NCI-H128 (cell line): ENCODE results near the gene C4orf50.

Experiments
- DNase-seq: peaks from one replicate; lab custom pipeline; 2025; ENCODE audit not compliant: unreplicated experiment; lab: John Stamatoyannopoulos, UW

C4orf50 gene

DNA sequence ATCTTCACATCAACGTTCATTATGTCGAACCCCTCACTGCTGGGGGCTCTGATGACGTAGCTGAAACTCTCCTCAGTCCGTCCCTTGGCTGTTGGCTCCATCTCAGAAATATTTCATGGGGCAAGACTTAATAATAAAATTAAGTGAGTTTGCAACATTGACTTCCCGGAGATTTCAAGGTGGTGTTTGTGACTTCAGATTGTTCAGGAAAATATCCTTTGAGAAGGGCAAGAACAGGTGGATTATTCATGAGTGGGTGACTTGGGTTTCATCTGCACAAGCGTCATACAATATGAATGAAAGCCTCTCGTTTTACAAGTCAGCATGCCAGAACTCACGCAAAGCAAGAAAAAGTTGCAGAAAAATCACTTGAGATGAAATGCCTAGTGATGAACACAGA lies at the start of gene C4orf50:
Gene C4orf50 (minus strand): TSS at position 101 of the 400 bp plus-strand sequence.
- no peak for DNase-seq

DNA sequence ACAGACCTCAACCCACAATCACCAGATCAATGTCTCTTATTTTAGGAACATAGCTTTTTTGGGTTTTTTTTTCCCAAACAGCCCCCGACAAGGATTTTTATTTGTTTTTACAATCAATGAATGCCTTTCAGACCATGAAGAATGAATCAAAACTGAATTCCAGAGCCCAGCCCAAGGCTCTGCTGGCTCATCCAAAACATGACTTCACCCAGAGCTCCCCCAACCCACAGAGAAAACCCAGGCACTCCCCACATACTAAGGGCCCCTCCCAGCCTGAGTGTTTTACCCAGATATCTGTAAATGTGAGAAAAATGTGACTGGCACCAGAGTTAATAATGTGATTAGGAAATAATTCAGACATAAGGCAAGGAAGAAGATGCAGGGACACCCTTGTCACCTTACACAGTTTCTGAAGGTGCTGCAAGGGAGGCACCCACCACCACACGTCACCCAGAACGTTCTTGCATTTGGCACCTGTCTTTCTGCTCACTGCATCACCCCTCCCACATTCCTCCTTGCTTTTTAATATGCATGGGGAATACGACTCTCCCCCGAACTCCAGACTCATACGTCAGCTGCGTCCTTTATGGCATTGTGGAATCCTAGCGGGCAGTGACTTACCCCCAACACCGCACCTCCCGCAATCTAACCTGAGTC lies 47.8 kb upstream of the C4orf50 start:
- no peak for DNase-seq

DNA sequence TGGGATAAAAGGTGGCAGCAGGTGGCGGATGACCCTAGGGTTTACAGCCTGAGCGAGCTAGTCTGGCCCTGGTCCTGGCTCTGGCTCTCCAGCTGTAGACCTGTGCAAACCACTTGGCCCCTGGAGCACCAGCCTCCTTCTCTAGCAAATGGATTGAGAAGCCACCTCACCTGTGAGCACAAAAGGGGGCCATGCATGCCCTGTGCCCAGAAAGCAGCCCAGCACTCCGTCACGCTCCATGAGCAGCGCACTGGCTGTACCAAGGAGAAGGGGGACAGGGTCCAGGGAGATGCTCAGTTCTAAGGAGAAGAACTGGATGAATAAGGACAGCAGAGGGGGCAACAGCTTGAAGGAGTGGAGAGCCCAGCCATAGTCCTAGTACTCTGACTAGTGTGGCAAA lies 46.9 kb upstream of the C4orf50 start:
- no peak for DNase-seq

DNA sequence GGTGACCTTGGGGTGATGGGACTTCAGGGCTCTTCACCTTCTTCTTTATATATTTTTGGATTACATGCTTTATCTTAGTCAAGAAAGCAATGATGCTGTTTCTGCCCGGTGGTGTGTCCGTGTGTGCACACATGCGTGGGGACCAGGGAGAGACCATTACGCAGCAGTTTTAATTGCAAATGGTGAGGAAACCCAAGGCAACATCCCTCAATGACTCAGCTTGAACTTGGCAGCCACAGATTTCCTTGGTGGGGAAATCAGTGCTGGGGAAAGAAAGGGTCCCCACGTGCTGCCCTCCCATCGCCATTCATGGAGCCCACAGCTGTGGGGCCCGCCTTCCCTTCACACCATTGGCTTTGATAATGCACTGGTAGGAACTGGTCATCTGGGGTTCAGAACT lies 46.2 kb upstream of the C4orf50 start:
- DNase-seq = no peak

DNA sequence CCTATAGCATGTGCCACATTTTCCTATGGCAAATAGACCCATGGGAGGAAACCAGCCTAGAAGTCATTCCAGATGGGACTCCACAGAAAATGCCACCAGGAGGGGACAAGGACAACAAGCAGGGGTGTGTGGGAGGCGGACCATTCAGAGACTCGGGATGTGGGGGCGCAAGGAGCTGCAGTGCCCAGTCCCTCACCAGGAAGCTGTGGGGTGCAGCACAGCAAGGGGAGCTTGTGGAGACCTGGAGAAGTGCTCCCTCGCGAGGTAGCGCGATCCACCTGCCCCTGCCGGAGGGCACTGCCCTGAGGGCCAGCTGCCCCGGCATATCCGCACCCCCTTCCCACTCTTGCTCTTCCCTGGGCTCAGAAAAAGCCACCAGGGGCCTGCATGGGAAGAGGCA lies 45.5 kb upstream of the C4orf50 start:
- no peak for DNase-seq

DNA sequence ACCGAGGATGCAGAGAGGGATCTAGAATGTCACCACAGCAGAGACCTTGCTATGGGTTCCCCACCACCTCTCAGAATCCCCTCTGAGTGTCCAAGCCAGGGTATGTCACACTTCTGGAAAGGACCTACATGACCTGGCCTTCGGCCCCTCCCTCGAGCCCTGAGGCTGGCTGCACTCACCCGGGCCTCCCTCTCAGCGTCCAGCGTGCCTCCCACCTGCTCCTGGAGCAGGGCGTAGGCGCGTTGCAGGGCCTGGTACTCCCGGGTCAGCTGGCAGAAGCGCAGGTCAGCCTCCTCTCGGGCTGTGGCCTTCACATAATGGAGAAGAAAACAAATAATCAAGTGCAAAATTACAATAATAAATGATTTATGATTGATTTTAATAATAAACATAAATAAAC lies 43.9 kb upstream of the C4orf50 start:
- DNase-seq = no peak

DNA sequence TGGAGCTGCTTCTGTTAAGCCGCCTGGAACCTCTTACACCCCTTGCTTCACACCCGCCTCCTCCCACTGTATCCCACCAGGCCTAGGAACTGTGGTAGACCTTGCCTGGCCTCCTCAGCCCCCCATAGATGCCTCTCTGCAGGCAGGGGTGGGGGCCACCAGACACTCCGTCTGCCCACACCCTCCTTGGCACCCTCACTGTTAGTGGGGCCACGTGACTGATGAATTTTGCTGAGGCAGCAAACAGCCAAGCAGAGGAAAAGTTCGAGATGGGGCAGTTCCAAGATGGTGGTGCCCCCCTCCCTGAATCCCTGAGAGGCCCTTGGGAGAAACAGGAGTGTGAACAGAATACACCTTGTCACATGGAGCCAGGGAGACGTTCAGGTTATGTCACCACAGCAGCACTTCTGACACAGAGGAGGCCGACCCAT lies 41.2 kb upstream of the C4orf50 start:
- no peak for DNase-seq

DNA sequence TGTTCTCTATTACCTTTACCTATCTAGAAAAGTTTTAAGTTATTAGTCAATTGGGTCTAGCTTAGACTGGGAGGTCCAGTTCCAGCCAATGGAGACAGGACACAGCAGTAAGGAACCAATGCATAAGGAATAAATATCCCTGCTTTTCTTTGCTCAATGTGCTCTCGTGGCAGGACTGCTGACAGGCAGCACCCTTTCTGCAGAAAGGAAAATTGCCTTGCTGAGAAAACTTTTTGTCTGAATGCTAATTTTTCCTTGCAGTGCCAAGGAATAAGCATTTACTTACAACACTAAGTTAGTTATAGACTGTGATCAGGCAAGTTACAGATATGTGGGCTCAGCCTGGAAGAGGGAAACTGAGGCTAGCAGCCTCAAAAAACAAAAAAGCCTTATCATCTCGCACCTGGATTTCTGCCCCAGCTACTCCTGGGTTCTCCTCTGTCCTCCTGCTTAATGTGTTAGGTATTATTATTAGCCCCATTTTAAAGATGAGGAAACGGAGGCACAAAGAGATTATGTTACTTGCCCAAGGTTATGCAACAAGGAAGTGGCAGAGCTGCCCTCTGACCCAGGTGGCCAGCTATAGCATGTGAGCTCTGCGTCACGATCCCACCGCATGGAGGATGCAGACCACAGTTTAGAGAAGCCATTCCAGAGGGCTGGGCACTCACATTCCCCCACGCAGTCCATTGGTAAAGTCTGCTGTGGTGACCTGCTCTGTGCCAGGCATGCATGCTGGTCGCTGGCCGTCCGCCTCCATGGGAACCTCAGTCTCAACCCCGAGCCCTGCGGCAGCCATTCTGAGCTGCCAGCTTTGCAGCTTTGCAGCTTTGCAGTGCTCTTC lies 40.5 kb upstream of the C4orf50 start:
- no peak for DNase-seq

DNA sequence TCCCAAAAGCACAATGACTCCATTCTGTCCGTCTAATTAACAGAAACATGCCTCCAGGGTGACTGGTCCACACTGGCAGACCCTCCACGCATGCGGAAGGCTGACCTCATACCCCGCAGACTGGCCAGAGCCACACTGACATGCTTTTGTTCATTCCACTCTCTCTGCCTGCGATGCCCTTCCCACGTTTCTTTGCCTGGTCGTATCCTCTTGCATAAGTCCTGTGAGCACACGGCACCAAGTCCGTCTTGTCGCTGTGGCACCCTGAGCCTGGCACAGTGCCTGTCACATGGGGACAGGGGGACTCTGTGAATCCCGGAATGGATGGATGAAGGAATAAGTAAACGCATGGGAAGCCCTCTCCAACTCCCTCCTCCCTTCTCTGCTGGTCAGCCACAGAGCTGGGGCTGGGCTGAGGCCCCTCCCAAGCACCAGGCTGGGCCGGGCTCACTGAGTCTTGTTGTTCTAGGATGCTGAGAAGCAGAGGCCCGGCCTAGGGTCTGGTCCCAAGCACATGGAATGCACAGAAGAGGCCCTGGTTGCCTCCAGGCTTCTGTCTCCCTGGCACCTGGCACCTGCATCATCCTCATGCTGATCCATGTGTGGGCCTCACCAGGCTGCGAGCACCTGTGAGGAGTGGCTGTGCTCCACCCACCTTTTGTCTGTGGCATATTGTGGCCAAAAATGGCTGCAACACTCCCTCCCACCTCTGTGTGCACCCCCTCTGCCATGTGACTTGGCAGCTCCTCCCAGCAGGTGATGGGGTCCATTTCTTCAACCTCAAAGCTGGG lies 38.9 kb upstream of the C4orf50 start:
- no peak for DNase-seq

DNA sequence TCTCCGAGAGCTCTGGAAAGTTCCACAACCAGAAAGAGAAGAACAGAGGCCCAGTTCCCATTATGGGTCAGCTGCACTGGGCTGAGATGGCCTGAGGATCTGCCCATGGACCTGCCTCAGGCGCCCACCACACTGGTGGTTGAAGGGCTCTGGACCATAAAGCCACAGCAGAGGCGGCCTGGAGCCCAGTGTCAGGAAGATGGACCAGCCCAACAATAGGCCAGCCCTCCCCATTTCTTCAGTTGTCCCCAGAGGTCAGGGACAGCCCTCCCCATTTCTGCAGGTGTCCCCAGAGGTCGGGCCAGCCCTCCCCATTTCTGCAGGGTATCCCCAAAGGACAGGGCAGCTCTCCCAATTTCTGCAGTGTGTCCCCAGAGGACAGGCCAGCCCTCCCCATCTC lies 37.2 kb upstream of the C4orf50 start:
- no peak for DNase-seq

DNA sequence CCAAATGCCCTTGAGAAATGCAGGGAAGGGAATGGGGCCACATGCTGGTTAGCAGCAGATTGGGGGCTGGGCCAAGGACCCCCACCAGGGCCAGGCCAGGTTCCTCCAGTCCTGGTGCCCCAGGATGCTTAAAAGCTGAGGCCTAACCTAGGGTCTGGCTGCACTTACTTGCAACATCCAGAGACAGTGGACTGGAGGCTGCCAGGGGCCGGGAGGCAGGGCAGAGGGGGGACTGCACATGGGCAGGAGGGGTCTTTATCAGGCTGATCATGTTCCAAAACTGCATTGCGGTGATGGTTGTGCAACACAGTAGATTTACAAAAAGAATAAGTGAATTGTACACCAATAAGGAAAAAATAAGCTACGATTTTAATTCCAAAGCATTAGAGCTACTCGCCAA lies 36.8 kb upstream of the C4orf50 start:
- no peak for DNase-seq

DNA sequence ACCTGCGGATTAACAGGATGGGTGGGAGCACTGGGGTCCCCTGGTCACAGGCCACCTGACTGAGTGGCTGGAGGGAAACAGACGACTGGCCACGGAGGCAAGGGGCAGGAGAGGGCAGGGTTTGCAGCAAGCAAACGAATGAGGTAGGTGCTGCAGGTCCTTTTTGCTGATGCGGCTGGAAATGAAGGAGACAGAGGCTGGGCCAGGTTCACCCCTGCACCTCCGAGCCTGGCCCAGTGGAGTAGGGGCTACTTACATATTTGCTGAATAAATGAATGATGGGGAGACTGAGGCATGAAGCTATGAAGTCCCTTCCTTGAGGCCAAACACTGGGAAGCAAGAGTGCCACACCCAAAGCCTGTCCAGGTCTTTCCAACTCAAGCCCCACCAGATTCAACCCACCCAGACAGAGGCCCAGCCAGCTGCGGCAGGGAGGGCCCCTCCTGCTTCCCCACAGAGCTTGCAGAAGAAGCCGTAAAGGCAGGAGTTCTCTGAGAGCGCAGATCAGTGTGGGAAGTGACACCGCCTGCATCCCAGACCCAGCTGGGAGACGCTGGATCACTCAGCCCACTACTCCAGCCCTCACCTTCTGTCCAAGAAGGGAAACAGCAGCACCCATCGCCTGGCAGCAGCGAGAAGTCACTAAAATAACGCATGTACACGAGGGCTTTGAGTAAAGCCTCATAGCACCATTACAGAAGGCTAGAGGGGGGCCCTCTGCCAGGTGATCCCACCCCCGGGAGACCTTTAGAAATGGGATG lies 36.1 kb upstream of the C4orf50 start:
- DNase-seq = no peak

DNA sequence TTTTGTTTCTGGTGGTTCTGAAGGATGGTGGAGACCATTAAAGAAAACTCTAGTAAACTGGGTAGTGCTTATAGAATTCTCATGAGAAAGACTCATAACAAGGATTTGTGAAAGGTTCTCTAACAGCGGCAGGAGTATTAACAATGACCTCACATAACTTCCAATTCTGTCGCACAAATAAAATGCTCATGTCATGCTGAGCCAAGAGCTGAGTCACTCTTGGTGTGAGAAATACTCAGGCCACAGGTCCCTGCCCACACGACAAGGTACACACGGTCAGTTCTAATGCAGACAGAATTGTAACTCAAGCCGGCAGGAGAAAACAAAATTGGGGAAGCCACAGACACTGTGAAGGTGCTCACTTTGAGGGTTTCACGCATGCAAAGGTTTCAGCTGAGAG lies 34.4 kb upstream of the C4orf50 start:
- DNase-seq = no peak

DNA sequence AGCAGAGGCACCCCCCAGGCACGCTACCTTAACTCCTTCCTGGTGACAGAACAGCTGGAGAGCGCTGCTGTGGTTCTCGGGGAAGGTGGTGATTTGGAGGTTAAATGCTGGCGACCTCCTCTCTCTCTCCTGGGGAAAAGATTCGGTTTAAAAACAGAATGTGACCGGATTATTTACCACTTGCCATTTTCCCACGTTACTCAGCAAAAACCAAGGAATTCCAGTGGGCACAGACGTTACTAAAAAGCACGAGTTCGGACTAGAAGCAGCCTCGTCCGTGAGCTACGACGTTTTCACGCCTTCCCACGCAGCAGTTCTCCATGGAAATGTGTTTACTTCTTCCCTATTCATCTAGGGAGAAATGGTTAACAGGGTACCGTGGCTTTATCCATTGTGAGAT lies 32.3 kb upstream of the C4orf50 start:
- DNase-seq = no peak

DNA sequence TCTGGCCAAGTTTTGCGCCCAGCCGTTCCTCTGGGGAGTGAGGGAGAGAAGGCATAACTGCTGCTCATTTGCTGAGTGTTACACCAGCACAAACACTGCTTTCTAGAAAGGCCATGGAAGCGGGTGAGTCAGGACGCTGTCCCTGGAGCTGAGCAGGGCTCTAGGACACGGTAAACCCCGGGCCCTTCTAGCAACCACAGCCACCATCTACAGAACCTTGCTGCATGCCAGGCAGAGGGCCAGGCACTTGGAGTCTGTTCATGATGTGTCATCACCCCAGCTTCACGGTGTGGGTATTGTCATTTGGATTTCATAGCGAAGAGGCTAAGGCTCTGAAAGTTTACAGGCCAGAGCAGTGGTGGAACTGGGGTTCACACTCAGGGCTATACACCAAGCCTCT lies 31.8 kb upstream of the C4orf50 start:
- no peak for DNase-seq

DNA sequence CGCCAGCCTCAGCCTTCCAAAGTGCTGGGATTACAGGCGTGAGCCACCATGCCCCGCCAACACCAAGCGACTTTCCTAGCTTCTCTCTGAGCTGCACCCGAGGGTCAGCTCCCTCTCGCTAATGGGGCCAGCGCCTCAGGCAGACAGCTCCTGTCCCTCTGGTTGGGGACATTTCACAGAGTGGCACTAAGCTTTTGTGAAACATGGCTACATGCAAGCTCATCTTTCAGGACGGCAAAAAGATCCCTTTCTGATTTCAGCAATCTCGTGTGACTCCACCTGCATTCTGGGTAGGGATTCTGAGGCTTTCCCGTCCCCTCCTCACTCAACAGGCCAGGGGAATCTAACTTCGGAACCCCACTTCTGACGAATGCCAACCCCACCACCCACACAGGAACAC lies 31.0 kb upstream of the C4orf50 start:
- no peak for DNase-seq

DNA sequence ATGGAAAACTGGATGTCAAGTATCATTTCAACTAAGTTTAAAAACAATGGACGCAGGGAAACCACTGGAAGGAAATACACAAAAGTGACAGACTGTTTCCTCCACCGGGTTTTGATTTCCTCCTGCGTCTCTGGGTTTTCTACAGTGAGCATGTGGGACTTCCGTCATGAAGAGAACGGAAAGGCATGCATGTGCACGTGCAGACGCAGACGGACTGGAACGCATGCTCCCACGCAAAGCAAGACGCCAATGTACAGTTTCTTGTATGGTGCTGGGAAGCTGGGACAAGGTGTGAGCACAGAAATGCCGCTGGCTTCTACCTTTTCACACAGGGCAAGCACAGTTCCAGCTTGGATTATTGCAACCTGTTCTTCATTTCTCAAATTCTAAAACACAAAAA lies 30.3 kb upstream of the C4orf50 start:
- no peak for DNase-seq

DNA sequence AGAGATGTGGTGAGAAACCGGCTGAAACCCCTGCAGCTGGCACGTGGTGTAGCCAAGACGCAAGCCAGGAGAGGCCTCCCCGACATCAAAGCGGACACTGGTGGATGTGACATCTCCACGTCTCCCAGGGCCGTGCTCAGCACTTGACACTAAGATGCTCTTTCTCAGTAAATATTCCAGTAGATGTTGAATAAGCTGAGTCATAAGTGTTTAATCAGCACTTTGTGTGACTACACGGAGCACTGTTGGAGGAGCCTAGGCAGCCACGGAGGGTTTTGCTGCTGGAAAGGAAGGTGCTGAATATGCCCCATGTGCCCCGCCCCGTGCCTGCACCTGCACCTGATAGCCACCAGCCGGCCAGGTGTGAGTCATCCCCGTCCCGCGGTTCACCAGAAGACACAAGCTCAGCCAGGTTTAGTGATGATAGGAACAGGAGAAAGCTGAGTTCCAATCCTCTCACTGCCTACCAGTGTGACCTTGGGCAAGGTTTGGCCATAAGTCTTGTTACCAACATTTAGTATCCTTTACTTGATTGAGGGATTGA lies 29.0 kb upstream of the C4orf50 start:
- no peak for DNase-seq

DNA sequence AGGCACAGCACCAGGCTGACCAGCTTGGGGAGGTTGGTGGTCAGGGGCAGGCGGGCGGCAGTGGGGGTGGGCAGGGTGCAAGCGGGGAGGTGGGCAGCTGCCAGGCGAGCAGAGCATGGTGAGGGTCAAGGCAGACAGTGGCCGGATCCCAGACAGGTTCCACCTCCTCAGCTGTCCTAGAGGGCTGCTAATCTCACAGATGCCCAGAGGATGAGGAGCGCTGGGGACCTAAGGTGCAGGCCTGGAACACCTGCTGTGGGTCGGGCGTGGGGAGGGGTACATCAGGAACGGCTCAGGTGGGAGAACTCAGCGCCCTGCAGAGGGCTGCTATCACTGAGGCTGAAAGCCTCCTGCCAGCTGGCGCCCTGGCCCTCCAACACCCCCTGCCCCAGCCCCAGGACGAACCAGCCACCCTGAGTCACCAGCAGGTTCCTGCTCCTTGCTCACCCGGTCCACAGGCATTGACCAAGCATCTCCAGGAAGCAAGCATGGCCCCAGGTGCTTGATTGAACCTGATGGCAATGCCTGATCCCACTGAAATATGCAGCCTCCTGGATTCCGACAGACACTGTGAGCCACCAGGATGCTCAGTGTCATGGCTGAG lies 28.4 kb upstream of the C4orf50 start:
- DNase-seq = no peak

DNA sequence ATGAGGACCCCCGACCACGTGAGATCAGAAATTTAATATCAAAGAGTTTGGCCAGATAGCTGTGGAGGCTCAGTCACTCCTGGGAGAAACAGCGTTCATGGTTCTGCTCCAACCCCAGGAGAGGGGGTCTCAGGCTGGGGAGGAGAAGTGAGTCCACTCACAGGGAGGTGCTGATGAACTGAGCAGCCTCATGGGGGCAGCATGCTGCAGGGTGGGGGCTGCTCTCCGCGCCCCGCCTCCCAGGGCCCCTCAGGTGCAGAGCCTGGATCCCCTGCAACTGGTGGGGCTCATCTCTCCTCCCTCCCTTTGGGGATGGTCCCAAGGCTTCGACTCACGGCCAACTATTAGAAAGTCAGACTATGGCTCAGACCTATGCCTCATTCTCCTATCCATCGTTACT lies 26.6 kb upstream of the C4orf50 start:
- no peak for DNase-seq
